ENCODE results near the gene LRRC15. TPM values are rescaled to one million over a fixed set of nuclear protein-coding genes. Genes with fewer than 3 reads are reported as not detected.

LRRC15 gene
- total and polyA plus RNA-seq, 2 experiments from 2014 or later = 0.05 to 0.14 TPM

- DNase-seq (ENCODE audit: low spot score) (no peak), ATAC-seq (no peak)
- Histone ChIP-seq H3K4me3 (no peak overlapping the region), H3K4me2 (no peak overlapping the region), H3K9me2 (ENCODE audit: insufficient read depth) (0 out of 2 replicates have a peak, but pooled peaks cover 7% of the 10 kb centered on the region), H3K36me3 (ENCODE audit: insufficient read depth) (no peaks in the 10 kb centered on the region; the same call in 1 of the 2 replicates), H2AFZ (no peak overlapping the region), H3K79me2 (replicated peaks; ENCODE audit: insufficient read depth) (no peaks in the 10 kb centered on the region), H3K27me3 (ENCODE audit: insufficient read depth) (peaks cover 17% of the 10 kb centered on the region), H3K27ac (ENCODE audit: low read depth) (no peak overlapping the region), H4K20me1 (replicated peaks; ENCODE audit: insufficient read depth) (no peaks in the 10 kb centered on the region), H3F3A (replicated peaks; ENCODE audit: low read depth) (peaks cover 13% of the 10 kb centered on the region; the same call in 1 of the 2 replicates), H3K4me1 (ENCODE audit: insufficient read depth) (peaks cover 2% of the 10 kb centered on the region)
- no peak overlapping the region for H3K27ac Mint-ChIP-seq
- peaks cover 26% of the 10 kb centered on the region for H3K27me3 Mint-ChIP-seq (ENCODE audit: insufficient read depth, low read depth, poor library complexity)
- no peak overlapping the region for H3K4me3 Mint-ChIP-seq
- peaks cover 9% of the 10 kb centered on the region for H3K4me1 Mint-ChIP-seq
- peaks cover 35% of the 10 kb centered on the region for H3K36me3 Mint-ChIP-seq (ENCODE audit: low read depth)
- peaks cover 61% of the 10 kb centered on the region for H3K9me3 Mint-ChIP-seq
- TF ChIP-seq CTCF (conservative IDR thresholded peaks at IDR 0.05; ENCODE audit: low read depth in 2 of 2) = no peak
- TF ChIP-seq REST (IDR thresholded peaks at IDR 0.05; ENCODE audit: unreplicated experiment) = no peak
- no peak for TF ChIP-seq NANOG (IDR thresholded peaks at IDR 0.05; ENCODE audit: borderline replicate concordance)
- TF ChIP-seq JUNB (IDR thresholded peaks at IDR 0.05; ENCODE audit: unreplicated experiment) = no peak
- no peak for TF ChIP-seq EZH2 (IDR thresholded peaks at IDR 0.05; ENCODE audit: low read depth, unreplicated experiment)
- TF ChIP-seq CREB1 (CRISPR knock-in tag; IDR thresholded peaks at IDR 0.05; ENCODE audit: low read depth) = no peak
- no peak for TF ChIP-seq POLR2AphosphoS5 (IDR thresholded peaks at IDR 0.05; ENCODE audit: low read depth)
- no peak for TF ChIP-seq ZNF331 (CRISPR knock-in tag; IDR thresholded peaks at IDR 0.05; ENCODE audit: low read depth)
- TF ChIP-seq ZNF114 (CRISPR knock-in tag; IDR thresholded peaks at IDR 0.05) = no peak
- TF ChIP-seq, protein P1, sequence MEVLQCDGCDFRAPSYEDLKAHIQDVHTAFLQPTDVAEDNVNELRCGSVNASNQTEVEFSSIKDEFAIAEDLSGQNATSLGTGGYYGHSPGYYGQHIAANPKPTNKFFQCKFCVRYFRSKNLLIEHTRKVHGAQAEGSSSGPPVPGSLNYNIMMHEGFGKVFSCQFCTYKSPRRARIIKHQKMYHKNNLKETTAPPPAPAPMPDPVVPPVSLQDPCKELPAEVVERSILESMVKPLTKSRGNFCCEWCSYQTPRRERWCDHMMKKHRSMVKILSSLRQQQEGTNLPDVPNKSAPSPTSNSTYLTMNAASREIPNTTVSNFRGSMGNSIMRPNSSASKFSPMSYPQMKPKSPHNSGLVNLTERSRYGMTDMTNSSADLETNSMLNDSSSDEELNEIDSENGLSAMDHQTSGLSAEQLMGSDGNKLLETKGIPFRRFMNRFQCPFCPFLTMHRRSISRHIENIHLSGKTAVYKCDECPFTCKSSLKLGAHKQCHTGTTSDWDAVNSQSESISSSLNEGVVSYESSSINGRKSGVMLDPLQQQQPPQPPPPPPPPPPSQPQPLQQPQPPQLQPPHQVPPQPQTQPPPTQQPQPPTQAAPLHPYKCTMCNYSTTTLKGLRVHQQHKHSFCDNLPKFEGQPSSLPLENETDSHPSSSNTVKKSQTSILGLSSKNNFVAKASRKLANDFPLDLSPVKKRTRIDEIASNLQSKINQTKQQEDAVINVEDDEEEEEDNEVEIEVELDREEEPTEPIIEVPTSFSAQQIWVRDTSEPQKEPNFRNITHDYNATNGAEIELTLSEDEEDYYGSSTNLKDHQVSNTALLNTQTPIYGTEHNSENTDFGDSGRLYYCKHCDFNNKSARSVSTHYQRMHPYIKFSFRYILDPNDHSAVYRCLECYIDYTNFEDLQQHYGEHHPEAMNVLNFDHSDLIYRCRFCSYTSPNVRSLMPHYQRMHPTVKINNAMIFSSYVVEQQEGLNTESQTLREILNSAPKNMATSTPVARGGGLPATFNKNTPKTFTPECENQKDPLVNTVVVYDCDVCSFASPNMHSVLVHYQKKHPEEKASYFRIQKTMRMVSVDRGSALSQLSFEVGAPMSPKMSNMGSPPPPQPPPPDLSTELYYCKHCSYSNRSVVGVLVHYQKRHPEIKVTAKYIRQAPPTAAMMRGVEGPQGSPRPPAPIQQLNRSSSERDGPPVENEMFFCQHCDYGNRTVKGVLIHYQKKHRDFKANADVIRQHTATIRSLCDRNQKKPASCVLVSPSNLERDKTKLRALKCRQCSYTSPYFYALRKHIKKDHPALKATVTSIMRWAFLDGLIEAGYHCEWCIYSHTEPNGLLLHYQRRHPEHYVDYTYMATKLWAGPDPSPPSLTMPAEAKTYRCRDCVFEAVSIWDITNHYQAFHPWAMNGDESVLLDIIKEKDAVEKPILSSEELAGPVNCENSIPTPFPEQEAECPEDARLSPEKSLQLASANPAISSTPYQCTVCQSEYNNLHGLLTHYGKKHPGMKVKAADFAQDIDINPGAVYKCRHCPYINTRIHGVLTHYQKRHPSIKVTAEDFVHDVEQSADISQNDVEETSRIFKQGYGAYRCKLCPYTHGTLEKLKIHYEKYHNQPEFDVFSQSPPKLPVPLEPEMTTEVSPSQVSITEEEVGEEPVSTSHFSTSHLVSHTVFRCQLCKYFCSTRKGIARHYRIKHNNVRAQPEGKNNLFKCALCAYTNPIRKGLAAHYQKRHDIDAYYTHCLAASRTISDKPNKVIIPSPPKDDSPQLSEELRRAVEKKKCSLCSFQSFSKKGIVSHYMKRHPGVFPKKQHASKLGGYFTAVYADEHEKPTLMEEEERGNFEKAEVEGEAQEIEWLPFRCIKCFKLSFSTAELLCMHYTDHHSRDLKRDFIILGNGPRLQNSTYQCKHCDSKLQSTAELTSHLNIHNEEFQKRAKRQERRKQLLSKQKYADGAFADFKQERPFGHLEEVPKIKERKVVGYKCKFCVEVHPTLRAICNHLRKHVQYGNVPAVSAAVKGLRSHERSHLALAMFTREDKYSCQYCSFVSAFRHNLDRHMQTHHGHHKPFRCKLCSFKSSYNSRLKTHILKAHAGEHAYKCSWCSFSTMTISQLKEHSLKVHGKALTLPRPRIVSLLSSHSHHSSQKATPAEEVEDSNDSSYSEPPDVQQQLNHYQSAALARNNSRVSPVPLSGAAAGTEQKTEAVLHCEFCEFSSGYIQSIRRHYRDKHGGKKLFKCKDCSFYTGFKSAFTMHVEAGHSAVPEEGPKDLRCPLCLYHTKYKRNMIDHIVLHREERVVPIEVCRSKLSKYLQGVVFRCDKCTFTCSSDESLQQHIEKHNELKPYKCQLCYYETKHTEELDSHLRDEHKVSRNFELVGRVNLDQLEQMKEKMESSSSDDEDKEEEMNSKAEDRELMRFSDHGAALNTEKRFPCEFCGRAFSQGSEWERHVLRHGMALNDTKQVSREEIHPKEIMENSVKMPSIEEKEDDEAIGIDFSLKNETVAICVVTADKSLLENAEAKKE (CRISPR knock-in tag; IDR thresholded peaks at IDR 0.05) = no peak
- no peak for TF ChIP-seq ETS1 (IDR thresholded peaks at IDR 0.05)
- no peak for TF ChIP-seq EZH2phosphoT487 (IDR thresholded peaks at IDR 0.05; ENCODE audit: unreplicated experiment)
- no peak for TF ChIP-seq STAT1 (IDR thresholded peaks at IDR 0.05; ENCODE audit: unreplicated experiment)
Observed at GRCh38 chr3:194320100-194320499, 49.4 kb downstream of the LRRC15 start.
